GM18858 (cell line): Measurements from ENCODE around the gene DUSP8.
"Not testable (repeated sequence)": the region's sequence is repeated elsewhere in the genome, so short reads cannot be mapped to it uniquely, and the experiment has no call there.

ENCODE experiments used
- ATAC-seq: cut with Tn5 transposase; IDR thresholded peaks from one replicate; pipeline ENCODE4 v1.9.1; 2021; ENCODE audit not compliant: unreplicated experiment

The DUSP8 gene

DNA sequence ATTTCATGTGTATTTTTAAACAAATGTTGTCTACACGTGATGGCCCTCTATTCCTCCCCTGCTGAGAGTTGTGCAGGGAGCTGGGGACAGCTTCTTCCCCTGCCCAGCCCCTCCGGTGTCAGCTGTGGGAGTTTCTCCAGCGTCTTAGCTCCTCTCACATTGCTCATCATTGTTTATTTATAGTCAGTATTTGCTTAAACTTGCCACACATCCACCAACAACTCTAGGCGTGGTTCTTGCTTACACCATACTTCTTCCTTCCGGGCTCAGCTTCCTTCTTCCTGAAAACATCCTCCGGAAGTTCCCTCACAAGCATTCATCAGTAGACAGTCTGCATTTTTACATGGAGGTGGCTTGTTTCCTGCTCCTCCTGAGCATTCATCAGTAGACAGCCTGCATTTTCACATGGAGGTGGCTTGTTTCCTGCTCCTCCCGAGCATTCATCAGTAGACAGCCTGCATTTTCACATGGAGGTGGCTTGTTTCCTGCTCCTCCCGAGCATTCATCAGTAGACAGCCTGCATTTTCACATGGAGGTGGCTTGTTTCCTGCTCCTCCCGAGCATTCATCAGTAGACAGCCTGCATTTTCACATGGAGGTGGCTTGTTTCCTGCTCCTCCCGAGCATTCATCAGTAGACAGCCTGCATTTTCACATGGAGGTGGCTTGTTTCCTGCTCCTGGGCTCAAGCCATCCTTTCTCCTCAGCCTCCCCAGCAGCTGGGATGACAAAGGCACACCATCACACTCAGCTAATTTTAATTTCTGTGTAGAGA lies 17.3 kb upstream of the DUSP8 start:
- ATAC-seq, result not testable (repeated sequence)

- ATAC-seq, result no peak
Measured at GRCh38 chr11:1586699-1587098, 14.6 kb upstream of the DUSP8 start.

DNA sequence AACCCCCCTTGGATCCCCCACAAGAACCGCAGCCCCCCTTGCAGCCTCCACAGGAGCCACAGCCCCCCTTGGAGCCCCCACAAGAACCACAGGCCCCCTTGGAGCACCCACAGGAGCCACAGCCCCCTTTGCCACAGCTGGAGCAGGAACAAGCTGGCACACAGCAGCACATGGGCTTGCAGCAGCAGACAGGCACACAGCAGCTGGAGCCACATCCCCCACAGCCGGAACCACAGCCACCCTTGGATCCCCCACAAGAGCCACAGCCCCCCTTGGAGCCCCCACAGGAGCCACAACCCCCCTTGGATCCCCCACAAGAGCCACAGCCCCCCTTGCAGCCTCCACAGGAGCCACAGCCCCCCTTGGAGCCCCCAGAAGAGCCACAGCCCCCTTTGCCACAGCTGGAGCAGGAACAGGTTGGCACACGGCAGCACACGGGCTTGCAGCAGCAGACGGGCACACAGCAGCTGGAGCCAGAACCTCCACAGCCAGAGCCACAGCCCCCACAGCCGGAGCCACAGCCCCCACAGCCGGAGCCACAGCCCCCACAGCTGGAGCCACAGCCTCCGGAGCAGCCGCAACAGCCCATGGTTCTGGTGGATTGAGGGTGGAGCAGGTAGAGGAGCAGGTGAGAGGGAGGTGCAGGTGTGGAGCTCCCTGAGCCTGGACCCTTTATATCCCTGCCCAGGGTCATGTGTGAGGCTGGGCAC lies 12.7 kb upstream of the DUSP8 start, which contains the start of gene KRTAP5-1:
KRTAP5-1 (minus strand) TSS at position 623 of the 710 bp plus-strand sequence; CDS start at position 589, 34 bp downstream.
- ATAC-seq, result not testable (repeated sequence)

DNA sequence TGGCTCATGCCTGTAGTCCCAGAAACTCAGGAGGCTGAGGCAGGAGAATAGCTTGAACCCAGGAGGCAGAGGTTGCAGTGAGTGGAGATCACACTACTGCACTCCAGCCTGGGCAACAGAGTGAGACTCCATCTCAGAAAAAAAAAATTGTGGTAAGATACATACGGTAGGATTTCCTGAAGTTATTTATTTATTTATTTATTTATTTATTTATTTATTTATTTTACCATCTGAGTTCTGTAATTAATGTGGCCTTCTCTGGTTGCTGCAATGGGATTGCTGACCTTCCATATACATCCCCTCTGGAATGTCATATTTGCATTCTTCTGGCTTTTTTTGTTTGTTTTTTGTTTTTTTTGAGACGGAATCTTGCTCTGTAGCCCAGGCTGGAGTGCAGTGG lies 10.8 kb upstream of the DUSP8 start:
- not testable (repeated sequence) for ATAC-seq

DNA sequence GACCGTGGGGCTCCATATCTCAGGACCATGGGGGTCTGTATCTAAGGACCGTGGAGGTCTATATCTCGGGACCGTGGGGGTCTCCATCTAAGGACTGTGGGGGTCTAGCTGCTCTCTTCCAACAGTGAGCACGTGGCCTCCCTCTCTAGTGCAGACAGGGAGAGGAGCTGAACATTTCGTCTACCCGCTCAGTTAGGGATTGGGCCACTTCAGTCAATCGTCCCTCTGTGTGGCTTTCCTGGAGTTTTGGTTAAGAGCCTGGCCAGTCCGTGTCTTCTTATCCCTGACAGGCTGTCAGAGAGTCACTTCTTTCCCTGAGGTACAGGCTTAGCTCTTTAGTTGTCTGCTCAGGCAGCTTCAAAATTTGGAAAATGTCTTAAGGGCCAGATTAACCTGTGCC lies 9.9 kb upstream of the DUSP8 start:
- no peak for ATAC-seq

DNA sequence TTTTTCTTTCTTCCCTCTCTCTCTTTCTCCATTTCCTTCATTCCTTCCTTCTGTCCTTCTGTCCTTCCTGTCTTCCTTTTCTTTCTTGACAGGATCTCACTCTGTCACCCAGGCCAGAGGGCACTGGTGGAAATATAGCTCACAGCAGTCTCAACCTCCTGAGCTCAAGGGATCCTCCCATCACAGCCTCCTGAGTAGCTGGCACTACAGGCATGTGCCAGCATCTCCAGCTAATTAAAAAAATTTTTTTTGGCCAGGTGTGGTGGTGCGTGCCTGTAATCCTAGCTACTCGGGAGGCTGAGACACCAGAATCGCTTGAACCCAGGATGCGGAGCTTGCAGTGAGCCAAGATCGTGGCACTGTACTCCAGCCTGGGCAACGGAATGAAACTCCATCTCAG lies 4.8 kb upstream of the DUSP8 start:
- no peak for ATAC-seq

DNA sequence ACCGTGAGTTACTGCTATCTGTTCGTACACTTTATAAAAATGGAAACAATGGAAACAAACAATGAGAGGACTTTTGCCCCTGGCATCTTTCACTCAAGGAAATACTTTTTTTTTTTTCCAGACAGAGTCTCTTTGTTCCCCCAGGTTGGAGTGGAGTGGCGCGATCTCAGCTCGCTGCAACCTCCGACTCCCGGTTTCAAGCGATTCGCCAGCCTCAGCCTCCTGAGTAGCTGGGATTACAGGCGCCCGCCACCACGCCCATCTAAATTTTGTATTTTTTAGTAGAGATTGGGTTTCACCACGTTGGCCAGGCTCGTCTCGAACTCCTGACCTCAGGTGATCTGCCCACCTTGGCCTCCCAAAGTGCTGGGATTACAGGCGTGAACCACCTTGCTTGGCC lies 3.7 kb upstream of the DUSP8 start:
- ATAC-seq, result not testable (repeated sequence)

DNA sequence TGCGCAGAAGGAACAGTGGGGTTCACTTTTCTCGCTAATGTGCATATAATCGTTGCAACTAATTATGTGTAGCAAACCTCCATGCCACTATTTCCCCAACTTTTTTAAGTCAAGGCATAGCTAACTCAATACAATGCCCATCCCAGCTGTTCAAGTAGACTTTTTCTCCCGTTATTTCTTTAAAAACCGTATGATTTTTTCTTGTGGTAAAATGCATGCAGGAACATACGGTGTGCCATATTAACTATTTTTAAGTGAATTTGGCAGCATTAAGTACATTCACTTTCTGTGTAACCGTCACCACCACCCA lies 2.8 kb upstream of the DUSP8 start:
- no peak for ATAC-seq

DNA sequence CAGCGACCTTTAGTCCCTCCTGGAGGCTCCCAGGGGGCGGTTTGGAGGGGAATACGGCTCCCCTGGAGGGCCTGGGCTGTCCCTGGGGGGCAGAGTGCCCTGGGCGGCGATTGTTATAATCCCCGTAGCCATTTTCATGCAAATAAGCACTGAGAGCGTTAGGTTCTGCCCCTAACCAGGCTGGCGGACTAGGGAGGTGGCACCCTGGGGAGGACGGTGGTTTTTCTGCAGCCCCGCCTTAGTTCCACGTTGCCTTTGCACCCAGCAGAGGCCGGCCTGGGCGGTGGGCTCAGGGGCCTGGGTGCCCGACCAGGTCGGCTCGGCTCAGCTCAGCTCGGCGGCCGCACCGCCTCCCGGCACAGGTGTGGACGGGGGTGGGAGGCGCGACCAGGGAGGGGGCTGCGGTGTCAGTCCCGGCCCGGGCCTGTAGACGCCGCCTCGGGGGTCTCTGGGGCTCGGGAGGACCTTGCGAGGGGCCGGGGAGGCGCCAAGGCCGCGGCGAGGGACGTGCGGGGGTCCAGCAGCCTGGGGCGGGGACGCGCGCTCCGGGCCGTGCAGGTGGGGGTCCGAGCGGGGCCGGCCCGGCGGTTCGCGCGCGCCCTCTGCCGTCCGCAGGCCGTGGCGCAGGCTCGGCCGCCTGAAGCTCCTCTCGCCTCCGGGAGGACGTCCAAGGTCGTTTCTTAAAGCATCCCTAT lies 2.3 kb upstream of the DUSP8 start:
- no peak for ATAC-seq

DNA sequence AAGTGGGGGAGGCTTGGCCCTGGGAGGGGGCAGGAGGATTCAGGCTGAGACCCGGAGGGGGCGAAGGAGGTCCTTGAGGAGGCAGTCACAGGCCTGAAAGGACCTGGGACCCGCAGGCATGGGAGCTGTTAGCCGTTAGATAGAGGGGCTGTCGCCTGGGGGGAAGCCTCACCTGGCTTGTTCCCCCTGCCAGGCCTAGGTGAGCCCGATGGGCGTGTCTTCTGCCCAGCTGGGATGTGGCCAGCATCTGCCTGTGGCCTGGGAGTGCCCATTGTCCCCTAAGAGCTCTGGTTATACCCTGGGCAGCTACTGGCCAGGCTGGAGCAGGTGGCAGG lies 1.8 kb upstream of the DUSP8 start:
- no peak for ATAC-seq

GRCh38 chr11:1573077-1573902 lies 1.2 kb upstream of the DUSP8 start:
- no peak for ATAC-seq

- no peak for ATAC-seq
Measured at GRCh38 chr11:1571760-1572196, 293 bp downstream of the DUSP8 start.

DNA sequence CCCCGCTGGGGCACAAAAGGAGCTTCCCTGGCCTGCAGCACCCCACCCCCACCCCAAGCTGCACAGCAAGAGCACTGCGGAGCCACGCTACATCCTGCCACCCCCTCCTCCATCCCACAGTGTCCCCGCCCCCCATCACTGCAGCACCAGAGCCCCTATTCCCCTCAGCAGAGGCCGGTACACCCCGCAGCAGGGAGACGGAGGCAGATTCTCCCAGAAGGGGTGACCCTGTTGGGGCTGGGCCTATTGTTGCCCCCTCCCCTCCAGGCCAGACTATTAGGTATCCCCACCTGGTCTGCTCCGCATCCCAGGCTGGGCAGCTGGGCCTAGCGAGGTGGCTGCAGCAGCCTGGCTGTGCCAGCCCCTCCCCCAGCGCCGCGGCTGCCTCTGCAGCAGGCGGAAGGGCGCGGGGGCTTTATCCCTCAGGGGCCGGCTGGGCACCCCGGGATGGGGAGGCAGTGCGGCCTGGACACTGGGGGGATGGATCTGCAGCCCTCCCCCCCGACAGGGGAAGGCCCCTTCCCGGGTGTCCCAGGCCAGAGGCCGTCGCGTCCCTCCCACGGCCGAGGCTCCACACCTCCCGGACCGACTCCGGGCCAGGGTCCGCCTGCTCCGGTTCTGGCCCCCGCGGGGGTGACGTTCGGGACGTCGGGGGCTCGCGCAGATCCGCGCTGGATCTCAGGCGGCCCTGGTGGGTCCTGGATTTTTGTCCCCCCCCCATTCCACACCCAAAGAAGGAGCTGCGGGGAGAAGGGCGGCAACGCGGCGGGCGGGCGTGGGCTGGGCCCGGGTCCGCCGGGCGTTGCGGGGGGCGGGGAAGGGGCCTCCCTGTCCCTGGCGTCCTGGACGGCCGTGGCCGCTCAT lies 943 bp downstream of the DUSP8 start:
- no peak for ATAC-seq

- no peak for ATAC-seq
Measured at GRCh38 chr11:1570531-1570895, 1.6 kb downstream of the DUSP8 start.

- no peak for ATAC-seq
Measured at GRCh38 chr11:1570001-1570453, 2.0 kb downstream of the DUSP8 start.

DNA sequence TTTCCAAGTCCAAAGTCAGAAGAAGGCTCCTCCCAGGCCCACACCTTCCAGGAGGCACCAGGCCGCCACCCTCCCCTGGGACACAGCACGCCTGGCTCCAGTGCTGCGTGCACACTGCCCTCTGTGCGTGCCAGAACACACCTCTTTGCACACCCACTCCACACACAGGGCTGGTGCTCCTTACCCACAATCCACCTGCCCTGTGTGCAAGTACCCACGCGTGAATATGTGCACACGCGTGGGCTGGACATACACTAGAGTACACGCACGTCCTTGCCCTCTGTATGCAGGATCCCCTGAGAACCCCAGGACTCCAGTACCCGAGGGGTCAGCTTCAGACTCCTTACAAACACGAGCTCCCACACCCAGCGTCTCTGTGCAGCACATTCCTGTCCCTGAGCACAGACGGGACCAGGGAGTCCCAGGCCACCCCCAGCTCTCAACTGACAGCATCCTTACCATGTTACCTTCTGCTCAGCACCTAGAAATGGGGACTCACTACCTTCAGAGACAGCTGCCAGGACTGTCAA lies 2.8 kb downstream of the DUSP8 start:
- ATAC-seq, result no peak

DNA sequence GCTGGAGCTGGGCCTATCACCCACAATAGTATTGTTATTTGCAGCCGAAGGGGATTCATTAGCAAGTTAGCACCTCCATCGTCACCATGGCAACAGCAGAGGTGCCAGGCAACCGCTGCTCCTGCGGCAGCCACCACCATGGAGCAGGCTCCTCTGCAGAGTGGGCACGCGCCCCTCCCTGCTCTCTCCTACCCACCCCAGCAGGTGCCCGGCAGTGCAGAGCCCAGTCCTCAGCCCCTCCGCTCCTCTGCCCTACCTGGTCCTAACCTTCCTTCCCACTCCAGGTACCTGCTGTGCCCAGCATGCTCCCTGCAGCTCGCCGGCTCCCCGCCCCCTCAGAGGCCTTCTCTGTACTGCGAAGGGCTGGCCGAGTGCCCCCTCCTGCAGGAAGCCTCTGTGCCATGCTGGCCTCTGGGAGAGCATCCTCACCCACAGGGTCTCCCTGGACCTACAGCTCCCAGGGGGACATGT lies 3.6 kb downstream of the DUSP8 start:
- ATAC-seq, result no peak

DNA sequence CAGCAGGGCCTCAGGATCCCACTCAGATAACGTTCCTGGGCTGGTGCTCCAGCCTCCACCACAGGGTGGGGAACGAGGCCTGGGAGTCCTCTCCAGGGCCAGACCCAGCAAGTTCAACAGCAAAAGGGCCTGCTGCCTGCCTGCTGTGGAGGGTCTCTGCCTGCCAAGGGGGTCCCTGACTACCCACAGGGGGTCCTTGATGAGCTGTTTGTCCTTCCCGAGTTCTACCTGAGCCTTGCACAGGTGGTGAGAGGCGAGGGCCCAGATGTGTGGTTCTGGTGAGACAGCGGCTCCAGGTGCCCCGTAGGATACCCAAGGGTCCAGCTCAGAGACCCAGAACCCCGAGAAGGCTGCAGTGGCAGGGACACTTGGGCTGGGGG lies 4.4 kb downstream of the DUSP8 start:
- no peak for ATAC-seq

DNA sequence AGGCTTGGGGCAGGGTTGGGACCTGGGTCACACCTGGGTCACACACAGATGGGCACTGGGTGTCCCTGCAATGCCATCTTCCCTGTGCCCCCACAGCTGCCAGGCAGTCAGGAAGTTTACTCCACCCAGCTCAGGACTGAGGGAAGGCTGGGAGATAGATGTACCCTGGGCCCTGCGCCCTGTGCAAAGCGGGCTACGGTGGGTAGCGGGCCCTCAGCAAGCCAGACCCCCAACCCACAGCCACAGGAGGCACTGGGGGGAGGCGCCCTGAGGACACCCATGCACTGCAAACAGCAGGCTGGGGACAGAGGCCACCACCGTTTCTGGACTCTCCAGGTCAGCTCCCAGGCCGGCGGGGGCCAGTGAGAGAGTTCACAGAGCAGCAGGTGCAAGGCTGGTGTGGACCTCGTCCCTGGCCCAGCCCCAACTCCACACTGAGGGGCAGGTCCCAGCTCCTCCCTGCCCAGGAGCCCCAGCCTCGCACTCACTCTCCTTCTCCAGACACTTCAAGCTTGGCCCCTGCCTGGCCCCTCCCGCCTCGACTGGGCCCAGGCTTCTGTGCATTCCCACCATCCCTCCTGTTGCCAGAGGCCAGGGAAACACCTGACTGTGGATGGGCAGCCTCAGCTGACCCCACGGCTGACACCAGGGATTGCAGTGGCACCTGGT lies 4.9 kb downstream of the DUSP8 start:
- no peak for ATAC-seq
